T-cell (primary cell): Measurements from ENCODE around the gene KCNQ5. TPM values are rescaled to one million over a fixed set of nuclear protein-coding genes. Genes with fewer than 3 reads are reported as not detected.

Source experiments
- ATAC-seq, 4 experiments: fragments of 200-7000 bp in 3 of 4; fragments of 150-1000 bp in 1 of 4; cut with Tn5 transposase; replicated peaks in 1 of 4; 1 replicate in 3 of 4; 2 replicates in 1 of 4; pipeline ENCODE4 v1.10.0; 2021; ENCODE audit warnings: moderate library complexity in 3 of 4, mild to moderate bottlenecking in 2 of 4, moderate number of reproducible peaks in 1 of 4
- CTCF ChIA-PET, 2 donors: fragments of 300-600 bp; sonication (Branson Sonifier 250); formaldehyde crosslinking; loops; one replicate each; lab custom pipeline; 2022; ENCODE audit warnings: antibody characterized with exemption in 2 of 2; lab: Charles Lee
- POLR2A ChIA-PET, 2 donors: fragments of 300-600 bp; sonication (Branson Sonifier 250); formaldehyde crosslinking; loops; one replicate each; lab custom pipeline; 2022; ENCODE audit warnings: antibody characterized with exemption in 2 of 2; lab: Charles Lee
- DNase-seq, 35 experiments: peaks; one replicate each; pipeline versions ENCODE4 v3.0.0 to v3.0.0-alpha.2; 2013 to 2023
- H3K27ac ChIP-seq: one replicate; pipeline ENCODE4 v1.5.1; 2013; ENCODE audit warnings: low read length
- H3K27me3 ChIP-seq, 2 experiments: replicated peaks in 1 of 2; 1 replicate in 1 of 2; 2 replicates in 1 of 2; pipeline versions ENCODE4 v1.6.1 to v1.7.0; 2013; ENCODE audit warnings: low read length in 1 of 2, mixed read lengths in 1 of 2; ENCODE audit not compliant: control insufficient read depth in 2 of 2, insufficient read depth in 2 of 2; ENCODE audit errors: extremely low read depth in 1 of 2
- H3K36me3 ChIP-seq, 2 donors: 1 replicate in 1 of 2; 2 replicates in 1 of 2; pipeline versions ENCODE4 v1.6.1 to v1.7.0; 2013; ENCODE audit warnings: low read length in 1 of 2; ENCODE audit not compliant: control insufficient read depth in 2 of 2, insufficient read depth in 1 of 2; ENCODE audit errors: extremely low read depth in 1 of 2
- H3K4me1 ChIP-seq, 2 experiments: 1 replicate in 1 of 2; 2 replicates in 1 of 2; pipeline versions ENCODE4 v1.6.1 to v1.7.0; 2013; ENCODE audit warnings: low read length in 2 of 2, mixed read lengths in 1 of 2; ENCODE audit not compliant: insufficient read depth in 2 of 2, control insufficient read depth in 1 of 2; ENCODE audit errors: extremely low read depth in 1 of 2
- H3K4me3 ChIP-seq, 2 donors: 1 replicate in 1 of 2; 2 replicates in 1 of 2; pipeline versions ENCODE4 v1.5.1 to v1.7.0; 2013; ENCODE audit warnings: mild to moderate bottlenecking in 2 of 2, low read length in 1 of 2, moderate library complexity in 1 of 2; ENCODE audit not compliant: control insufficient read depth in 1 of 2; ENCODE audit errors: extremely low read depth in 1 of 2
- H3K9me3 ChIP-seq: 2 replicates; pipeline ENCODE4 v1.7.0; 2013
- H3K27ac Mint-ChIP-seq, 2 donors: one replicate each; pipeline ENCODE4 v1.8.0; 2020 to 2021; ENCODE audit warnings: mild to moderate bottlenecking in 2 of 2, mixed read lengths in 2 of 2
- H3K27me3 Mint-ChIP-seq, 2 donors: one replicate each; pipeline ENCODE4 v1.8.0; 2021 to 2022; ENCODE audit warnings: mixed read lengths in 2 of 2
- H3K36me3 Mint-ChIP-seq: one replicate; pipeline ENCODE4 v1.8.0; 2021; ENCODE audit warnings: mixed read lengths
- H3K4me1 Mint-ChIP-seq, 3 donors: one replicate each; pipeline ENCODE4 v1.8.0; 2020 to 2022; ENCODE audit warnings: mixed read lengths in 3 of 3, mild to moderate bottlenecking in 1 of 3
- H3K4me3 Mint-ChIP-seq, 3 donors: one replicate each; pipeline ENCODE4 v1.8.0; 2020 to 2022; ENCODE audit warnings: mild to moderate bottlenecking in 3 of 3, mixed read lengths in 3 of 3, moderate library complexity in 3 of 3
- H3K9me3 Mint-ChIP-seq, 3 donors: one replicate each; pipeline ENCODE4 v1.8.0; 2020 to 2022; ENCODE audit warnings: mixed read lengths in 3 of 3
- WGBS: methylation state at CpG from one replicate; pipeline ENCODE4 v1.1.5; 2013; ENCODE audit warnings: missing lambda C conversion rate; ENCODE audit not compliant: insufficient coverage; 5-methylcytosine and 5-hydroxymethylcytosine counted together
- total RNA-seq, 35 experiments: library from RNA in 6 of 35; stranded (reverse) in 6 of 35; fragments of 120-200 nt in 1 of 35; gene quantifications; one replicate each; pipeline versions ENCODE4 v1.2.1 to v1.2.4 and lab custom pipeline; 2013 to 2026

Gene KCNQ5
- total RNA-seq, 5 donors from 2014 or later (not counting 1 experiment from before 2014, with no cell fraction given), result 3.5 to 5.3 (median 4.3) TPM

DNA sequence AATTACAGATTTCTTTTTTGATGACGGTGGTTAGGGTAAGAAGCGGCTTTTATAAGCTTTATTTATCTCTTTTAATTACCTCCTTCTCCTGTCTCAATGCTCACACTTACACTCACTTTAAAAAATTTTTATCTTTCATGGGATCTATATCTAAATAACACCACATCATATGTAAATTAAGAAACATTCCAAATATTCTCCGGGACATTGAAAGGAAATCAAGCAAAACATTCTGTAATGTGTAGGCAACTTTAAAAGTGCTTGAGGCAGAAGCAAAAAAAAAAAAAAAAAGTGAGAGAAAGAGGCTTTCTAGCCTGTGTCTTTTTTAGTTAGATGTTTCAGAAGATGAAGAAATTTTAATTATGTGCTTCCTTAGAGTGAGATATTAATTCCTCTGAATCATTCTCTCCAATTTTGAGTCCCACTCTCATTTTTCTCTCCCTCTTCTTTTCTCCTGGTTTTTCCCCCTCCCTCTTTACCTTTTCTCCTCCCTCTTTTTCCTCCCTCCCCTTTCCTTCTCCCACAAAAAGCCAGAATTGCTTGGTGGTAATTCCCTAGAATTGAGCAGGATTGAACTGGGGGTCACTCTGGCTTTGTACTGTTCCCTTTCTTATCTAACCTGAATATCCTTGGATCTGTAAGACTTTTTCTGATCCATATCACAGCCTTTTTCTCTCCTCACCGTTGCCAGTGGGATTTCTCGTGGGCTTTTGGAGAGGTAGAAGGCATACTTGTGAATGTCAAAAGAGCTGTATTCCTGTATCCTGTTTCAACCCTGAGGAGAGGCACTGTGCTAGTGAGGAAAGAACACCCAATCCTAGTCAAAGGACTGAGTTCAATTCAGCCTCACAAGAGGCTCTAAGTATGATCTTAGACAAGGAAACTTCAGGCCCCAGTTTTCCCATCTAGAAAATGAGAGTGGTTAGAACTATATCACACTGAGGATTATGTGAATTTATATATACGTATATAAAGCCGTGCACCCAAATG, 30.4 kb downstream of the KCNQ5 start:
- Histone ChIP-seq H3K27me3 (no peaks in the 10 kb centered on the region), H3K4me1 (no peaks in the 10 kb centered on the region), H3K27ac (no peak overlapping the region), H3K36me3 (no peaks in the 10 kb centered on the region), H3K4me3 (no peak overlapping the region), H3K9me3 (no peaks in the 10 kb centered on the region)
- Mint-ChIP-seq H3K9me3 (no peaks in the 10 kb centered on the region), H3K4me3 (no peak overlapping the region), H3K36me3 (peaks cover under 1% of the 10 kb centered on the region), H3K27ac (no peak overlapping the region), H3K27me3 (no peaks in the 10 kb centered on the region), H3K4me1 (peaks cover 0 to 18% (median 0%) of the 10 kb centered on the region in 3 donors)
- POLR2A ChIA-PET, result interaction anchor here in 1 of 2 donors (0.6 kb wide), 1 partner anchor 1381 kb away, joined by 3 read pairs; no protein-coding TSS in a partner anchor
- ATAC-seq (no peak), DNase-seq (no peak)
- CTCF ChIA-PET, result no interaction called here
- no CpG with 5 or more reads among the region's 7 CpGs for WGBS

- DNase-seq (no peak), ATAC-seq (no peak)
- Mint-ChIP-seq H3K27ac (no peak overlapping the region), H3K9me3 (no peaks in the 10 kb centered on the region), H3K27me3 (no peaks in the 10 kb centered on the region), H3K4me1 (peaks cover 0 to 18% (median 0%) of the 10 kb centered on the region in 3 donors), H3K4me3 (no peak overlapping the region), H3K36me3 (no peaks in the 10 kb centered on the region)
- Histone ChIP-seq H3K4me1 (no peaks in the 10 kb centered on the region), H3K27ac (no peak overlapping the region), H3K27me3 (no peaks in the 10 kb centered on the region), H3K36me3 (no peaks in the 10 kb centered on the region), H3K9me3 (no peaks in the 10 kb centered on the region), H3K4me3 (no peak overlapping the region)
- ChIA-PET POLR2A (no interaction called here), CTCF (no interaction called here)
- no CpG with 5 or more reads among the region's 1 CpG for WGBS
Measured at GRCh38 chr6:72653026-72653425, 31.2 kb downstream of the KCNQ5 start.

DNA sequence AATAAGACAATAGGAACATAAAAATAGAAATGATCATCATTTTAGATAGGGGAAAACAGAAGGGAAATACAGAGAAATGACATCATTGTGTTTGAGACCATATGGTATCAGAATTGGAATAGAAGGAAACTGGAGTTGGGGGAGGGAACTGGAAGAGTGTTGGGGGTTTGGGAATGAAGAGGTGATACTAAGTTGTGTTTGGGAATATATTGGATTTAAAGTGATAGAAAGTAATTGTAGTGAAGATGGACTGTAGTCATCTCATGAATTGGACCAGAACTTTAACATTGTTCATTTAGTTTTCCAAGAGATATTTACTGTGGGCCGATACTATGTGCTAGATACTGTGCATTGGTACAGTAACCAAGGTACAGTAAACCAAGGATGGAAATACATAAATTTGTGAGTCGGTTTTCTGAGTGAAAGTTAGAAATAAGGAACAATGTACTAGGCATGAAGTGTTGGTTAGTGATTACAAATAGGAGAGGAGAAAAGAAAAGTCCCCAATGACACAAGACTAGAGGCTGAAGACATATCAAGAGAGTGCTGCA, 32.3 kb downstream of the KCNQ5 start:
- peaks cover 2% of the 10 kb centered on the region for H3K36me3 Mint-ChIP-seq
- Histone ChIP-seq H3K36me3 (no peaks in the 10 kb centered on the region), H3K27me3 (no peaks in the 10 kb centered on the region), H3K4me1 (no peaks in the 10 kb centered on the region), H3K27ac (no peak overlapping the region), H3K9me3 (no peaks in the 10 kb centered on the region), H3K4me3 (no peak overlapping the region)
- peaks cover 0 to 18% (median 0%) of the 10 kb centered on the region in 3 donors for H3K4me1 Mint-ChIP-seq
- H3K27me3 Mint-ChIP-seq, result no peaks in the 10 kb centered on the region
- H3K4me3 Mint-ChIP-seq, result no peak overlapping the region
- H3K27ac Mint-ChIP-seq, result no peak overlapping the region
- WGBS, result 82% methylated on average over 2 of the region's 2 CpGs
- H3K9me3 Mint-ChIP-seq, result no peaks in the 10 kb centered on the region
- ChIA-PET POLR2A (no interaction called here), CTCF (no interaction called here)
- no peak for DNase-seq
- ATAC-seq, result no peak

DNA sequence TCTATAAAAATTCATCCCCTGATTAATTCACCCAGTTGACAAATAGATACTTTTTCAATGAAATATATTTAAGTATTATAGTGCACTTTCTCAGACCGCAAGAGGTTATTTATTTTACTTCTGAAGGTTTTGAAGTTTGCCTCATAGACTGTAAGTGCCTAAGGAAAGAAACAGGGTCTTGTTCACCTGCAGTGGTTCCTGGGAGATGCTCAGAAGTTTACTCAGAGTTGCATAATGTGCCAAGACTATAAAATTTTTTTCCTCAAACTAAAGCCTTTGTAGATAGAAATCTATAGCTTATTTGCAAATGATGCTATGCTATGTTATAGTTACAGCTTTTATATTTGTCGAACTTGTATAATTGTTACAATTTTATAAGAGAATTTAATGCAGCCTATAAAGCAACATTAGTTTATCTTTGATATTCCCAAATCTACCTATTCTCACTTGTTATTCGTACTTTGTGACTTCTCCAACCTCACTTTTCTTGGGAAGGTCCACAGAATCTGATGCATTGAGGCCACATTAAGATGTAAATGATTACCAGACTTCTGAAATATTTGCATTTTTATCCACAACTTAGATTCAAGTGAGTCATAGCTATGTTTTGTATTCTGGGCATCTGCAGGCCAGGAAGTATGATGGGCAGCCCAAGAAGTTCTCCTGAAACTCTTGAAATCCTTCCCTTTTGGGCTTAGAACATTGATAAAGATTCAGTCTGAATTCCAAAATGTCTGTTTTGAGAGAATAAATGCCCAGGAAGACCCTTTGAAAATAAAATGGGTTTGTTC, 35.7 kb downstream of the KCNQ5 start:
- DNase-seq, result no peak
- peaks cover 5% of the 10 kb centered on the region for H3K36me3 Mint-ChIP-seq
- ChIA-PET POLR2A (interaction anchor here in 1 of 2 donors (0.6 kb wide), 1 partner anchor 297 kb away, joined by 6 read pairs; no protein-coding TSS in a partner anchor), CTCF (no interaction called here)
- no CpG with 5 or more reads among the region's 3 CpGs for WGBS
- H3K4me3 Mint-ChIP-seq, result no peak overlapping the region
- Histone ChIP-seq H3K36me3 (no peaks in the 10 kb centered on the region), H3K27ac (no peak overlapping the region), H3K9me3 (no peaks in the 10 kb centered on the region), H3K27me3 (no peaks in the 10 kb centered on the region), H3K4me3 (no peak overlapping the region), H3K4me1 (no peaks in the 10 kb centered on the region)
- no peaks in the 10 kb centered on the region for H3K27me3 Mint-ChIP-seq
- H3K9me3 Mint-ChIP-seq, result no peaks in the 10 kb centered on the region
- H3K4me1 Mint-ChIP-seq, result peaks cover 0 to 5% (median 0%) of the 10 kb centered on the region in 3 donors
- no peak overlapping the region for H3K27ac Mint-ChIP-seq
- ATAC-seq, result no peak

DNA sequence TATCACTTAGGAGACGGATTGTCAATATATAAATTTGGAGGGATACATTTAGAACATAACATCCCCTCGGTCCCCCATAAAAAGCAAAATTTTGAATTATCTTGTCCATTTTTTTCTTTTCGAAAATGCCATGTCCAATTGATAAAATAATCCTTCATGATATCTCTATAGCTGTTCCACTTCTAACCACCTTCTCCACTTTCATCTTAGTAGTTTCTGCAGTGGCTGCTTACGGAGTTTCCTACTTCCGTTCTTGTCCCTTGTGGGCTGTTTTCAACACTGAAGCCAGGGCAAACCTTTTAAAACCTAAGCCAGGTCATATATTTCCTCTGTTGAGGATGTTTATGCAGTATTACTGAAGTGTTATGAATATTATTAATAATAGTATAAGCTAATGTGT, 37.9 kb downstream of the KCNQ5 start:
- H3K36me3 ChIP-seq, result no peaks in the 10 kb centered on the region
- H3K4me1 Mint-ChIP-seq, result no peaks in the 10 kb centered on the region
- no peak overlapping the region for H3K27ac Mint-ChIP-seq
- H3K9me3 Mint-ChIP-seq, result no peaks in the 10 kb centered on the region
- POLR2A ChIA-PET, result no interaction called here
- no peak overlapping the region for H3K27ac ChIP-seq
- no peaks in the 10 kb centered on the region for H3K27me3 ChIP-seq
- H3K4me3 ChIP-seq, result no peak overlapping the region
- H3K9me3 ChIP-seq, result no peaks in the 10 kb centered on the region
- ATAC-seq (no peak), DNase-seq (no peak)
- CTCF ChIA-PET, result no interaction called here
- 90% methylated on average over 2 of the region's 5 CpGs for WGBS
- H3K36me3 Mint-ChIP-seq, result peaks cover 5% of the 10 kb centered on the region
- H3K27me3 Mint-ChIP-seq, result no peaks in the 10 kb centered on the region
- H3K4me3 Mint-ChIP-seq, result no peak overlapping the region
- no peaks in the 10 kb centered on the region for H3K4me1 ChIP-seq

GRCh38 chr6:72661411-72661810, 39.5 kb downstream of the KCNQ5 start:
- Mint-ChIP-seq H3K36me3 (peaks cover 5% of the 10 kb centered on the region), H3K9me3 (no peaks in the 10 kb centered on the region), H3K4me3 (no peak overlapping the region), H3K27ac (no peak overlapping the region), H3K4me1 (no peaks in the 10 kb centered on the region), H3K27me3 (no peaks in the 10 kb centered on the region)
- ATAC-seq (no peak), DNase-seq (no peak)
- POLR2A ChIA-PET, result no interaction called here
- no peaks in the 10 kb centered on the region for H3K4me1 ChIP-seq
- H3K27me3 ChIP-seq, result no peaks in the 10 kb centered on the region
- no peak overlapping the region for H3K4me3 ChIP-seq
- no peak overlapping the region for H3K27ac ChIP-seq
- no peaks in the 10 kb centered on the region for H3K36me3 ChIP-seq
- no CpG with 5 or more reads among the region's 1 CpG for WGBS
- no peaks in the 10 kb centered on the region for H3K9me3 ChIP-seq
- CTCF ChIA-PET, result no interaction called here
